Right renal cortex interstitium (tissue), 3 donors: ENCODE measurements around the gene APOL4. TPM values are rescaled to one million over a fixed set of nuclear protein-coding genes. Genes with fewer than 3 reads are reported as not detected.
"Not testable (repeated sequence)": the region's sequence is repeated elsewhere in the genome, so short reads cannot be mapped to it uniquely, and the experiment has no call there.

Source experiments
- DNase-seq, 3 donors: peaks; one replicate each; pipeline ENCODE4 v3.0.0-alpha.2; 2013; ENCODE audit warnings: low read depth in 3 of 3, low spot score in 2 of 3
- polyA plus RNA-seq, 3 donors: library from polyadenylated mRNA; unstranded; fragments of 120-200 nt; gene quantifications; one replicate each; pipeline ENCODE4 v1.2.1, GENCODE V29; 2013; ENCODE audit not compliant: insufficient read length in 3 of 3

Gene APOL4
- polyA plus RNA-seq, 3 donors: 6.7 to 10.9 (median 8.8) TPM

DNA sequence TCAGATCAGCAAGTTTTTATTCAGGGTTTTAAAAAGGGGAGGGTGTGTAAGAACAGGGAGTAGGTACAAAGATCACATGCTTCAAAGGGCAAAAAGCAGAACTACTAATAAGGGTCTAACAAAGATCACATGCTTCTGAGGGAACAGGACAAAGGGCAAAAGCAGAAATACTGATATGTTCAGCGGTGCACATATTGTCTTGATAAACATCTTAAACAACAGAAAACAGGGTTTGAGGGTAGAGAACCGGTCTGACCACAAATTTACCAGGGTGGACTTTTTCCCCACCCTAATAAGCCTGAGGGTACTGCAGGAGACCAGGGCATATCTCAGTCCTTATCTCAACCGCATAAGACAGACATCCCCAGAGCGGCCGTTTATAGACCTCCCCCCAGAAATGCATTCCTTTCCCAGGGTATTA is 7.9 kb upstream of the APOL4 start:
- not testable (repeated sequence) for DNase-seq

DNA sequence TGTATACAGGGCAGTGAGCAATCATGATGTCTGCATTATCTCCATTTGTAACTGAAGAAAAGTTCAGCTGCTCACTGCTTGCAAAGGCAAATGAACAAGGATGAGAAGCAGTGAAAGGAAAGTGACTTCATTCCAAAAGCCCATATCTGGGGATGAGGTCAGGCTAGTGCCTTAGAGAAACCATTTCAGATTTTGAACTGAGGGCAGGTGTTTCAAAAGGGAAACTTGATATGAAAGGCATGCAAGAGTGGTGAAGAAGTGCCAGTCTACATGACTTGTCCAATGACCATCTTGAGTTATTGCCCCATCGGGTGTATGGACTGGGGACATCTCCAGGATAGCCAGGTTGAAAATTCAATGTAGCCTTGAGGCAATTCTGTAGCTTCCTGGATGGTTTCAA is 7.3 kb upstream of the APOL4 start:
- no peak for DNase-seq

DNA sequence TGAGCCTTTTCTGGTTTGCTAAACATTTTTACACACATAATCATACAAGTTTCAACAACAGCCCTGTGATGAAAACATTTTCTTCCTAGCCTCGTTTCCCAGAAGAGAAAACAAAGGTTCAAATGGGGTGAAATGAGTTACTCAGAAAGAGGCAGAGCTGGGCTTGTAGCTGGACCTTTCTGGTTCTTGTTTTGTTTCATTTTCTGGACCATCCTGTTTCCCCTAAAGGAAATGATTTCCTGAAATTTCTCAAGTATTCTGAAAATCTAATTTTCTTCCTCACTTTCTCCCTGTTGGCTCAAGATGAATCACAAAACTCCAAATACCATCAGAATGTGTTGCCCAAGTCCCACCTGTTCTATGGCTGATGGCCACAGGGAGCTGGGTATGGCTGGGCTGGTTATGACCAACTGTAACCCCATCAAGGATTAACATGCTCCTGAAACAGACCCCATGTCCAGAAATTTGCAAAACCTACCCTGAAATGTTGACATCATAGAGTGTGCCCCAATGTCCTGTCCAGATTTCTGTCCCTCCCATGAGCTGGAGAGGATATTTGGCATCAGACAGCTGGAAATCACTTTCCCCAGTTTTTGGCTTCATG is 6.7 kb upstream of the APOL4 start:
- no peak for DNase-seq

- no peak for DNase-seq
Observed at GRCh38 chr22:36206255-36206654, 4.6 kb upstream of the APOL4 start.

- not testable (repeated sequence) for DNase-seq
Observed at GRCh38 chr22:36205573-36205972, 4.0 kb upstream of the APOL4 start.

- no peak for DNase-seq
Observed at GRCh38 chr22:36204632-36205015, 3.0 kb upstream of the APOL4 start.

- DNase-seq: no peak
Observed at GRCh38 chr22:36204001-36204631, 2.5 kb upstream of the APOL4 start.

- not testable (repeated sequence) for DNase-seq
Observed at GRCh38 chr22:36203441-36203840, 1.8 kb upstream of the APOL4 start.

- not testable (repeated sequence) for DNase-seq
Observed at GRCh38 chr22:36202906-36203305, 1.3 kb upstream of the APOL4 start.

GRCh38 chr22:36201025-36201424 is 584 bp downstream of the APOL4 start:
- DNase-seq: not testable (repeated sequence)

DNA sequence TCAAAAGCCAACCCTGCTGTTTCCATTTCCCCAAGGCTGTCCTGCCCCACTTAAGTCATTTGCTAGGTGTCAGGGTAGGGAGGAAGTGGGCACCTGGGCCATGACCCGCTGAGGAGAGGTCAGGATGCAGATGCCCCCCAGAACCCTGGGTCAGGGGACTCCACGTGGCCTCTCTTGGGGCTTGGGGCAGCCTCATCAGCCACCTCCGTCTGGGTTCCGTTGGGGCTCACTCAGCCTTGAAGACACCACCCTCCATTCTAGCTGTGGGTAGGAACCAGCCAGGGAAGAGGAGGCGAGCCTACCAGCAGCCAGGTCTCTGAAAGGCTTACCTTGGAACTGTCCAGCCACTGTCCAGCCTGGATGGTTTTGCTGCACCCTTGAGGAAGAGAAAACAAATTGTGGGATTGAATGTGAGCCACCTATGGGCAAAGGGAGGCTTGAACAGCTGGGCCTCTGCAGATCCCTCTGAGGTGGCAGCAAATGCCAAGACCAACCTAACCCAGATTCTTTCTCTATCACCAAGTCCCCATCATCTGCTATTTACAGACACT is 2.5 kb downstream of the APOL4 start:
- DNase-seq: no peak

DNA sequence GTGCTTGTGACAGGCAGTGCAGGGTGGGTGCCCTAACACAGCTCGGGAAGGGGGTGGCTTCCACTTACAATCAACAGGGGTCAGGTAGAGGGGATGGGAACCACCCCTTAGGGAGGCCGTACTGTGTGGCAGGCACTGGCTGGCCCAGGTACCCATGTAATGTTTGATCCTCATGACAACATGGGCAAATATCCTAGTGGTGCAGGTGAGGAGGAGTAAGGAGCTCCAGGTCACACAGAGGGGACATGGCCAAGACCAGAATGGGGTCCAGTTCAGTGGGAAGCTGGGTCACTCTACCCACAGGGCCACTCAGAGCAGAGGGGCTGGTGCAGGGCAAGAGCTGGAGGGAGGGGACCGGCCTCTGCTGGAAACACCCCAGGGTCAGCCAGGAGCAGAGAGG is 3.1 kb downstream of the APOL4 start:
- no peak for DNase-seq

DNA sequence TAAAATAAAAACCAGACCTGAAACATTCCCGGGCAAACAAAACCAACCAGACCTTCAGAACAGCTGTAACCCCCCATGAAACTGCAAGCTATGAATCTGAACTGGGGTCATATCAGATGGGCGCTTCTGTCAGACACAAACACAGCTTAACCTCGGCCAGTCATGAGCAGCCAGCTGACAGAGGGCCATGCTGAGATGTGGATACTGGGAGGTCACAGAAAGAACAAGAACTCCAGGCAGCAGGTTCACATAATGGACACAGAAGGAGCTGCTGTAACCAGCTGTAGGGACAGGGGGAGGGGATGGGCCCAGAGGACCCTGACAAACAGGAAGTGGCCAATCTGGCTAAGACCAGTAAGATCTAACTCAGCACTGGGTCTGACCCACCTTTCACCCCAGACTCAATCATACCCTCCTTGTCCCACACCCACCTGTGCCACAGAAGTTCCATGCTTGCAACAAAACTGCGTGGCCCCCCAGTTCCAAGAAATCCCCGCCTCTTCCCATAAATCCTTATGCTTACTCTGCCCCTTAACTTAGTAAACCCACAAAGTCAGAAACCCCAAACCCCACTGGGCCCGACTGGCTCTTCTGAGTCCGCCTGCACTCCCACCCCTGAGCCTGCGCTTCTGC is 4.0 kb downstream of the APOL4 start:
- DNase-seq: no peak

- no peak for DNase-seq
Observed at GRCh38 chr22:36197065-36197440, 4.6 kb downstream of the APOL4 start.

DNA sequence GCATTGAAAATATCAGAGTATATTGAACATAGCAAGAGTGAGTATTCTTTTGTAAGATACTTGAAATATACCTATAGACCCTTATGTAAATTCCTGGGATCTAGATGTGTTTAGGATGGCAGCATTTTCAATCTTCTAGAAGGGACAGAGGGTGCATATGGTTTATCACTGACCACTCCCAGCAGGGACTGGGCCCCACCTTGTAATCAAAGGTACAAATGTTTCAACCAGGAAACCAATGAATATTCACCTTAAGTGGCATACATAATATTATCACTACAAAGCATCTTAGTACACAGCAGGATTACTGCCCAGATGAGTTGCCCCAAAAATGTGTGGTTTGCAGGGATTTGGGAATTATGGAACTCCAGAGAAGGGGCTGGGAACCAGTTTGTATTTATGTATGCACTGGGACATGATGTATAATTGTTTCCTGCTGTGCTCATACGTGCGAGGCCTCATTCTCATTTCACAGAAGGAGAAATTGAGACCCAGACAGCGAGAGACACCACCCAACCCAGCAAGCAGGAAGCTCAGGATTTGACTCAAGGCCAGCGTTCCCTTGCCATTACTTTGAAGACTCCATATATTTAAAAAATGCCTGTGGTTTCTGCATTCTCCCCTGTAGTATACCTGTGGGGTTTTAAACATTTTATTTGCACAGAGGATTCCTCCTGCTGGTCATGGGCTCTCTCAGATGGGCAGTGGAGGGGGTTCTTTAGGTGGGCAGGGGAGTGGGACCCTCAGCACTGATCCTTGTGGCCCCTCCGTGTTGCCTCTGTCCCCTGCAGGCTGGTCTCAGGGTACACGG is 5.2 kb downstream of the APOL4 start:
- no peak for DNase-seq

DNA sequence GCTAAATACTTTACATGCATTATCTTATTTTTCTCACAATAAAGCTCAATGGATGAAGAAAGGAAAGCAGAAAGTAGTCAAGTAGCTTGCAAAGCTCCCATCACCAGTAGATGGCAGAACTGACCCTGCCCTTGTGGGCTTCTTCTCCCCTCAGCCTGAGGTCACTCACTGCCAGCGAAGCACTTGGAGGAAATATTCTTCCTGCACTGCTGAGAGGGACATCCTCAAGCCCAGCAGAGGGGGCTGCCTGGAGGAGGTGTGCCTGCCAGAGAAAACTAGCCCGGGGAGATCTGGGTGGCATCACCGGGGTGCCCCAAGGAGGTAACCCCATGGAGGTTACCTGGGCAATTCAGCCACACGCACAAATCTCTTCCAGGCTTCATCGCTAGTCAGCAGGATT is 6.6 kb downstream of the APOL4 start:
- DNase-seq: no peak

- no peak for DNase-seq
Observed at GRCh38 chr22:36194385-36194784, 7.2 kb downstream of the APOL4 start.

- DNase-seq: no peak
Observed at GRCh38 chr22:36193577-36193976, 8.0 kb downstream of the APOL4 start.

DNA sequence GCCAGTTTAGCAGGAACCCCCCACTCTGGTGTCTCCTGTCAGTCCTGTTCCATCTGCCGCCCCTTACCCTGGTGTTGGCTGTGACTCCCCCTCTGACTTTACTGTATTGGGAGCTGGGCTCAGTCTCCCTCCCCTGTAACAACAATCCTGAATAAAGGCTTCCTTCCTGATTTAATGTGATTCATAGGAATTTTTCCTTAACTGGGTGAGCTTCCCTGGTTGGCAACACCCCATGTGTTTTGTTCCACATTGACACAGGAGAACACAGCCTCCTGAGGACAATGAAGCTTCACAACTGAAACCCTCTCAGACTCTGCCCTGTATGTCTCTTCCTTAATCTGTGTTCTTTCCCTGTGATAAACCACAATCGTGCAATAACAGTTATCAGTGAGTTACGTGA is 8.4 kb downstream of the APOL4 start:
- no peak for DNase-seq

DNA sequence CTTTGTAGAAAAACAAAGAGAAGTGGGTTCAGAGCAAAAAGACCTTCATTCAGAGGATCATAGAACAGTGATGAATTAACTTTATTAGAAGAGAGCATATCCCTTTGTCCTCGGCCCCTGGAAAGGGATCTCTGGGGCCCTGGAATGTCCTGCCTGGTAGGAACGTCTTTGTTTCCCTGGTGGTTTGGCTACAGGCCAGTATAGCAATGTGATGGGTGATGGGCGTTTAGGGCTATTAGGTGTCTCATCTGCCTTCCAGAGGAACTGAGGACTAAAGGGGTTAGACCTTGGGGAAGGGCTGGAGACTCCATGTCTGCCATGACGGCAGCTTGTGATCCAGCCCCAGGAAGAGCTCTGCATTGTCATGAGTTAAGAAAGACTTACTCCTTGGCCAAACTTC is 9.1 kb downstream of the APOL4 start:
- DNase-seq: no peak
